AG09309 (cell line): ENCODE measurements around the gene MCC.

Source experiments
- DNase-seq: peaks from one replicate; pipeline ENCODE4 v3.0.0-alpha.2; 2010; ENCODE audit warnings: low read depth
- H3K4me3 ChIP-seq: 2 replicates; pipeline ENCODE4 v1.5.1; 2011; ENCODE audit warnings: mild to moderate bottlenecking, low read depth, low read length, moderate library complexity; ENCODE audit not compliant: control insufficient read depth
- CTCF ChIP-seq: IDR thresholded peaks from 2 replicates; pipeline ENCODE4 v1.5.1; 2011; ENCODE audit warnings: mild to moderate bottlenecking, low read depth, low read length, inconsistent platforms; ENCODE audit not compliant: insufficient read depth, control insufficient read depth; ENCODE audit errors: missing control alignments

MCC gene

GRCh38 chr5:113356487-113356886 is 131.8 kb downstream of the MCC start:
- no peak overlapping the region for H3K4me3 ChIP-seq
- no peak for DNase-seq
- no peak for TF ChIP-seq CTCF

DNA sequence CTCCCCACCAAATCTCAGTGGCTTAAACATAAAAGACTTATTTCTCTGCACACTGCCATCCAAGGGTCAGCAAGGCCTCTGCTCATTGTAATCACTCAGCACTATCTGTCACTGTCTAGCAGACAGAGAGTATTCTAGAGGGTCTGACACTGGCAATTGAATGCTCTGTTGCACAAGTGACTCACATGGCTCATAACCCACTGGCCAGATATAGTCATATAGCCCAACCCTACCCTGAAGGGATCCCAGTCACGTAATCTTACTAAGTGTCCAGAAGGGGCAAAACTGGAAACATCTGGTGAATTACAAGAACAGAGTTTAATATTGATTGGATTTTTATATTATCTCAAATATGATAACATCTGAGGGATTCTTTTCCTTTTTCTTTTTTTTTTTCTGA is 134.2 kb downstream of the MCC start:
- H3K4me3 ChIP-seq = no peak overlapping the region
- DNase-seq = no peak
- TF ChIP-seq CTCF = no peak

DNA sequence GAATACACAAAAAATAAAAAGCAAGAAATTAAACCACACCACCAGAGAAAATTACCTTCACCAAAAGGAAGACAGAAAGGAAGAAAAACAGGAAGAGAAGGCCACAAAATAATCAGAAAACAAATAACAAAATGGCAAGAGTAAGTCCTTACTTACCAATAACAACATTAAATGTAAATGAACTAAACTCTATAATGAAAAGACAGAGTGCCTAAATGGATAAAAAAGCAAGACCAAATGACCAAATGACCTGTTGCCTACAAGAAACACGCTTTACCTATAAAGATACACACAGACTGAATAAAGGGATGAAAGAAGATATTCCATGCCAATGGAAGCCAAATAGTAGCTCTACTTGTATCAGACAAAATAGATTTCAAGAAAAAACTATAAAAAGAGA is 140.7 kb downstream of the MCC start:
- TF ChIP-seq CTCF = no peak

GRCh38 chr5:113344973-113345940 is 143.0 kb downstream of the MCC start:
- no peak for DNase-seq
- no peak for TF ChIP-seq CTCF
- no peak overlapping the region for H3K4me3 ChIP-seq

More for the DNA sequence above, 140.7 kb downstream of the MCC start:
- DNase-seq = no peak
- H3K4me3 ChIP-seq = no peak overlapping the region

GRCh38 chr5:113343343-113343742 is 144.9 kb downstream of the MCC start:
- H3K4me3 ChIP-seq = no peak overlapping the region
- TF ChIP-seq CTCF = no peak
- DNase-seq = no peak

GRCh38 chr5:113340537-113340936 is 147.7 kb downstream of the MCC start:
- no peak overlapping the region for H3K4me3 ChIP-seq
- no peak for DNase-seq
- TF ChIP-seq CTCF = no peak
